Central memory CD4-positive, alpha-beta T cell (primary cell): ENCODE results near the gene WNT9B.
A peak's percentile ranks its signal among the peaks of the same experiment; 100 is the strongest.

Experiments
- DNase-seq: peaks from one replicate; pipeline ENCODE4 v3.0.0; 2022
- total RNA-seq, 3 experiments: gene quantifications; one replicate each; lab custom pipeline; 2026; lab: John Stamatoyannopoulos, UW

WNT9B gene
- 0 reads per million in 3 experiments for total RNA-seq

- no peak for DNase-seq
Observed at GRCh38 chr17:46851029-46851741, at the start of gene WNT9B. WNT9B (plus strand) TSS chr17:46851583; CDS start chr17:46851639, 56 bp downstream.

- DNase-seq = no peak
Observed at GRCh38 chr17:46802800-46803199, 48.6 kb upstream of the WNT9B start.

GRCh38 chr17:46803544-46803943 is 47.8 kb upstream of the WNT9B start:
- no peak for DNase-seq

DNA sequence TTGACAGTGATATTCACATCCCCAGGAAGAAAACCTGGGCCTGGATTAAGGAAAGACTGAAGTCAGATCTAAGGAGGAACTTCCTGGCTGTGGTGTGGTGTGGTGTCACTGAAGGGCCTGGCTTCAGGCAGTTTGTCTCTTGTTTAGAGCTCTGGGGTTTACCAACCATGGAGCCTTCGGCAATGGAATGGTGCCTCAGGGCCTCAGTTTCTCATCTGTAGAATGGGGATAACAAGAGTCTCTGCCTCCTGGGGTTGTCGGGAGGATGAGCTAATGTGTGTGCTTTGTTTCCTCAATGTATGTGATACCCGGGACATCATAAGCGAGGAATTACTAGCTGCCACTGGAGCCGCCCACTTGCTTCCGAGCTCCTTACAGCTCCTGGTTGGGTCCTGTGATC is 45.6 kb upstream of the WNT9B start:
- DNase-seq = no peak

DNA sequence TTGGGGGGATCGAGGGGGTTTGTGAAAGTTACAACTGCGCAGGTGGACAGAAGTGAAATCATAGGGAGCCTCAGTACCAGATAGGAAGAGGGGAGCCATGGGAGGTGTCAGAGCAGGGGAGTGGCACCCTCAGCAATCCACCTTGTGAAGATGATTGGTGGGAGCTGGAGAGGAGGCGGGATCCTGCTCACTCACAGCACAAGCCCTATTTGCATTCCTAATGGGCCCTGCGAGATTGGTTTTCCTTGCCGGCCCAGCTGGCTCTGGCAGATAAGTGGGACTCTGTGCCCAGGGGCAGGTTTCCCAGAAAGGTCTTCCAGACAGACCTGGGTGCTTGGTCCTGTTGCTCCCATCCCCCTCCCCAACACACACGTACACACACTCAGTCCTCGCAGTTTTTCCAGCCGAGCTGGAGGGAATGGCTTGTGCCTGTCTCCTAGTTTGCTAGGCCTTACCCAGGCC is 42.2 kb upstream of the WNT9B start:
- no peak for DNase-seq

GRCh38 chr17:46810837-46811236 is 40.5 kb upstream of the WNT9B start:
- no peak for DNase-seq

- no peak for DNase-seq
Observed at GRCh38 chr17:46811978-46812583, 39.3 kb upstream of the WNT9B start.

GRCh38 chr17:46812624-46813318 is 38.6 kb upstream of the WNT9B start:
- no peak for DNase-seq

DNA sequence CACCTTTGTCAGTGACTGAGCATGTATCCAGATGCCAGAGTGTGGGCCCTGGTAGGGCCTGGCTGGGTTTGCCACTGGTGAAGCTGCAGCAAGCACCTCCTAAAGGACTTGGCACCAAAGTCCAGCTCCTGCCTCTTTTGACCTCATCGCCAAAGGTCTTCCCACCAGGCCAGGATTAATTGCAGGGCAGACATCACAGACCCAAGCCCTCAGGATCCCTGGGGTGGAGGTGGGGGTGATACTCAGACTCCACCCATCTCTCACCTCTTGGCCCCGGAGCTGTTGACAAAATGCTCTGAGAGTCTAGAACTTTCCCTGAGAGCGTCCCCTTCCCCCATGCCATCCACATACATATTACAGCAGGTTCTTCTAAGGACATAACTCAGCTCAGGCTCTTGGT is 37.5 kb upstream of the WNT9B start:
- DNase-seq = no peak

GRCh38 chr17:46814446-46814845 is 36.9 kb upstream of the WNT9B start:
- DNase-seq = no peak

- no peak for DNase-seq
Observed at GRCh38 chr17:46815474-46816353, 35.7 kb upstream of the WNT9B start.

DNA sequence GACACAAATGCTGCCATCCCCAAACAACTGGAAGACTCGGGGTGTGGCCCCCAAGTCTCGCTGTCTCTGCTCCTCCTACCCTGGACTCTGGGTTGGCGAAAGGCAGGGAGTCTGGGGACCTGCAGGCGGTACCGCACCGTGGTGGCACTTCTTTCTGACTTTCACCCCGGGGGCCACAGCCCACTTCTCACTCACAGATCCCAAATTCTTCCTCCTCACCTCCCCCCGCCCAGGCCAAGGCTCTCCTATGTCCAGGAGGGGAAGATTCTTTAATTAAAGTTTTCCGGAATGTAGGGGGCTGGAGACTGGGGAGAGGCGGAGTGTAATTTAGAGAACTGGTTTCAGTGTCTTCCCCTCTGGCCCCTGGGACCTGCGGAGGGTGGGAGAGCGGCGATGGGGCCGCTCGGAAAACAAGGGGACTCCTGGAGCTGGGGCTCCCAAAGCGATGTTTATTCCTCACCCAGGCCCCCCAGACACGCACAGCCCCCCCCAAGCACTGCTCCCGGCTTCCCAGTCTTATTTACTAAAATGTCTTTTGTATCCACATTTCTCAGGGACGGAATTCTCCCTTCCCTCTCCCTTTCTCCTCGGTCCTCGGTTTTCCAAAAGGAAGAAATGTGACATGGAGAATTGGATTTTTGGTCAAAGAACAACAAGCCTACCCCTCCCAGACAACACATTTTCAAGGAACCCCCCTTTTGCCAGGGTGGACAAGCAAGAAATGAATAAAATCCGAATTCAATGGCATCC is 34.1 kb upstream of the WNT9B start:
- DNase-seq = no peak

DNA sequence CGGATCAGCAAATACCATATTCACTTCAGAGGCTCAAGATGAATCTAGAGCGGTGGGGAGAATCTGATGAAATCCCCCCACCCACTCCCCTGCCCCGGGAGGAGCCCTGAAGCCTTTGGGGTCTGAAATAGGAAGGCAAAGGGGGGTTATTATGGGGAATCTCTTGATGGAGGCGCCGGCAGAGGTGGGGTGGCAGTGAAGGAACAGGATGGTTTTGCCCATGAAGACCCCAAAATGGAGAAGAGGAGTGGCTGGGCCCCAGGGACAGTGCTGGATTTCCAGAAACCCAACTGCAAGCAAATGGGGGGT is 33.5 kb upstream of the WNT9B start:
- DNase-seq = no peak

DNA sequence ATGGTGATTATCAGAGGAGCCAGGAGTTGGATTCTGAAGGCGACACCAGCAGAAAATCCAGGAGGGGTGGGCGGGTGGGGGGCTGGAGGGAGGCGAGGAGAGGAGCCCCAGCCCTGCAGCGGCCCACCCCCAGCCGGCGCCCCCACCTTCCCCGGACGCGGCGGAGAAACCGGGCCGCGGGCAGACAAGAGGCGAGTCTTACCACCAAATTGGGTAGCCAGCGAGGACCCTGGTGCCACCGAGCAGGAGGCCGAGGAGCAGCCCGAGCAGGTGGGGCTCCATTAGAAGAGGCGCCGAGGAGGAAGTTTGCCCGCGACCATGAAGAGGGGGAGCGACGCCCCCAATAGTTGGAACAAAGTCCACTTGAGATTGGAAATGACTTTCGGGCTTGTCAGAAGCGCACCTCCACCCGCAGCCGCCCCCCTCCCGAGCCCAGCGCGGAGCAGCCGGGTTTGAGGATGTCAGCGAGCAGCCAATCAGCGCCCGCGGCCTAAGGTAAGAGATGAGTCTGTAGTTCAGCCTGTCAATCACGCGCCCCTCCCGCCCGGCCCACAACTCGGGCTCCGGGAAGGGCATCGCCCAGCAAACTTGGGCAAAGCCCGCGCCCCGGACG is 33.0 kb upstream of the WNT9B start, which contains the start of gene WNT3:
Gene WNT3, minus strand, starts transcription at position 377 of the 613 bp plus-strand sequence. Its CDS starts 95 bp downstream, at position 282.
- DNase-seq = peak; percentile 19

DNA sequence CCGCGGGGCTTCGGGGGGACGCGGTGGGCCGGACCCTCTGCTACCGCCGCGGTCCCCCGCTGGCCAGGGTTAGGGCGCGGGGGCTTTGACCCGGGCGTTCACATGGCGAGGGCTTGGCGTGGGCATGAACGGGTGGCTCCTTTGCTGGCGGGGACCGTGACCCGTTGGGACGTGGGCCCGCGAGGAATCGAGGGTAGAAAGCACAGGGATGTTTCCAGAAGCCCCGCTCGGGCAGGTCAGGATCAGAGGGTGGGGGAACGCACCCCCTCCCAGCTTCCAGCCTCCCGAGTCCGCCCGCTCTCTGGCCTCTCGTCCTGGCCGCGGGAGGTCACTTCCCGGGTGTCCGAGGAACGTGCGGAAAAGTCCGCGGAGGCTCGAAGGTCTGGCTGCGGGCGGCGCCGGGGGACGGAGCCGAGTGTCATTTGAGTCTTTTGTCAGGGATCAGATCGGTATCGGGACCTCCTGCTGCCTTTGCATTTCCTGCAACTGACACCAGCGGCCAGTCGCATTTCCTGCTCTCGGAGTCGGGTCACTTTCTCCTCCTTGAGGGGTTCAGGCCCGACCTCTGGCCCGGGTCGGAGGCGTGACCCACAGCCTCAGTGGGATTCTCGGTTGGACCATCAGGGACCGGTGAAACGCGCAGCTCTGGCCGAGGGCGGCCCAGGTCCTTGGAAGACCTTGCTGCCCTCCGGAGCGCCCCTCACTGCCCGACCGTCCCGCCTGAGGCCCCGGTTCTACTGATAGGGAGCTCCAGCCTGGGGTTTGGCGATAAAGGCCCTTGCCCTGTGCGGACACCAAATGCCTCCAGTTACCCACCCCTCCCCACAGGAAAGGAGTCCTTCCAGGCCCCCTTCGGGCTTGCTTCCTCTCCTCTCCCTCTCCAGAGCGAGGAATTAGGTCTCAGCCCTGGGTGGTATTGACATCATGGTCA is 32.2 kb upstream of the WNT9B start:
- no peak for DNase-seq

DNA sequence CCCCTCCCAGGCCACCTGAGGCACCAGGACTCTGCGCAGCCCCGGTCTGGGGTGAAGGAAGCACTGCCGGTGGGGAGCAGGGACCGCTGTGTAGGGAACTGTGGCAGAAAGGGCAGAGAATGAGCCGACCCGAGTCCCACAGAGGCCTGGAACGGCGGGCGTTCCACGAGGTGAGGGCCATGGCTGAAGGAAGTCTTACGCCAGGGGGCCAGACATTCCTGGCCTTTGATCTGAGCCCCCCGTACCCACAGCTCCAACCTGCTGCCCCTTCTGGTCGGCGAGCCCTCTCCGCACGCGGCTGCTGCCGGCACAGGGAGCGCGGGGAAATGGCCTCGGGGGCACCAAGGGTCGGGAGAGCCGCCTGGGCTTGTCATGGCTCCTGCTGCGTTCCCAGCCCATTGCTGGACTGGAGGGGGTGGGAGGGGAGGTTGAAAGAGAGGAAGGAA is 31.5 kb upstream of the WNT9B start:
- DNase-seq = no peak

GRCh38 chr17:46820592-46821450 is 30.6 kb upstream of the WNT9B start:
- DNase-seq = no peak

GRCh38 chr17:46821482-46822387 is 29.6 kb upstream of the WNT9B start:
- DNase-seq = no peak
